Activated CD8-positive, alpha-beta memory T cell treated with anti-CD3 and anti-CD28 coated beads, Interleukin-2, amount 10 ng/mL, durations not matched to agents 7 days and 5 days (primary cell): ENCODE data around the gene A2M. TPM values are rescaled to one million over a fixed set of nuclear protein-coding genes. Genes with fewer than 3 reads are reported as not detected.

Experiments
- ATAC-seq: fragments of 150-1000 bp; cut with Tn5 transposase; one replicate; pipeline ENCODE4 v1.10.0; 2021; ENCODE audit warnings: moderate library complexity
- CTCF ChIA-PET: fragments of 350-600 bp; sonication (Branson Sonifier 250); formaldehyde crosslinking; loops from one replicate; lab custom pipeline; 2021; ENCODE audit warnings: antibody characterized with exemption; lab: Charles Lee
- DNase-seq: peaks from one replicate; pipeline ENCODE4 v3.0.0-alpha.2; 2020
- H3K27ac Mint-ChIP-seq: one replicate; pipeline ENCODE4 v1.8.0; 2021; ENCODE audit warnings: mild to moderate bottlenecking, mixed read lengths
- H3K27me3 Mint-ChIP-seq: one replicate; pipeline ENCODE4 v1.8.0; 2021; ENCODE audit warnings: mixed read lengths
- H3K36me3 Mint-ChIP-seq: one replicate; pipeline ENCODE4 v1.8.0; 2021; ENCODE audit warnings: mild to moderate bottlenecking, mixed read lengths
- H3K4me1 Mint-ChIP-seq: one replicate; pipeline ENCODE4 v1.8.0; 2021; ENCODE audit warnings: mixed read lengths
- H3K4me3 Mint-ChIP-seq: one replicate; pipeline ENCODE4 v1.8.0; 2021; ENCODE audit warnings: mild to moderate bottlenecking, moderate library complexity, mixed read lengths
- H3K9me3 Mint-ChIP-seq: one replicate; pipeline ENCODE4 v1.8.0; 2022; ENCODE audit warnings: low read depth, mixed read lengths
- total RNA-seq, 2 experiments: library from RNA; stranded (reverse); gene quantifications; one replicate each; pipeline ENCODE4 v1.2.3, GENCODE V29; 2021

The A2M gene
- total RNA-seq, 2 experiments from 2014 or later = 0.12 TPM; not detected in 1

DNA sequence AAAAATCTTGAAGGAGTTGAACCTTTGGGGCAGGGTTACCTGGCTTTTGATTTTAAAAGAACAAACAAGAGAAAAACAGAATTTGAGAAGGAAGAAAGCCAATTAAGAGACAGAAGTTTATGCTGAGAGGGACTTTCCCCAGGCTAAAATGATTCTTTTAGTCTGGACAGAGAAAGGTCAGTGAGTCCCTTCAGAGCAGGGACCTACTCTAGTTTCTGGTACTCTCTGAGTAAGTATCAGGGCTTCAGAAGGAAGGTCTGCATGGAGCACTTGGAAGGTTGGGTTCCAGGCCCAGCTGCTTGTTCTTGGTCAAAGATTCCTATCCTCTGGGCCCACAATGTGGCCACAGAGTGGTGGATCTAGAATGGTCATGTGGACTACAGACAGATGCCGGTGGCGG, 66.8 kb downstream of the A2M start:
- peaks cover 4% of the 10 kb centered on the region for H3K27me3 Mint-ChIP-seq
- no peaks in the 10 kb centered on the region for H3K36me3 Mint-ChIP-seq
- DNase-seq = no peak
- H3K4me3 Mint-ChIP-seq = no peak overlapping the region
- H3K4me1 Mint-ChIP-seq = peaks cover 7% of the 10 kb centered on the region
- no peak for ATAC-seq
- CTCF ChIA-PET = interaction anchor here (0.8 to 6.8 kb wide), 28 partner anchors 10 to 655 kb away, joined by 3 to 101 read pairs (median 5); partner anchors contain the start of genes M6PR and PHC1
- no peaks in the 10 kb centered on the region for H3K9me3 Mint-ChIP-seq
- H3K27ac Mint-ChIP-seq = no peak overlapping the region

DNA sequence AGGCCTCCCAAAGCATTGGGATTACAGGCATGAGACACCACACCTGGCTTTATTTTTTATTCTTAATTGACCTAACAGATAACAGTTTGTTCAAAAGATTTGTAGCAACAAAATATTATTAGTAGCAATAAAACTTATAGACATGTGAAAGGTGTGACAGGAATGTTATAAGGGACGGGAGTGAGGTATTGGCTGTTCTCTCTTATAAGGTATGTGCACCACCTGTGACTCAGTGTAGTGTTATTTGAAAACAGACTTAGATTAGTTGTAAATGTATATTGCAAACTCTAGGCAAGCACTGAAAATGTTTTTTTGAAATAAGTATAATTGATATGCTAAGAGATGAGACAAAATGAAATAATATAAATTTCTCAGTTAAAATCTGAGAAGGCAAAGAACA, 68.6 kb downstream of the A2M start:
- DNase-seq = no peak
- no peak overlapping the region for H3K27ac Mint-ChIP-seq
- no peak overlapping the region for H3K4me3 Mint-ChIP-seq
- peaks cover 7% of the 10 kb centered on the region for H3K4me1 Mint-ChIP-seq
- H3K9me3 Mint-ChIP-seq = no peaks in the 10 kb centered on the region
- CTCF ChIA-PET = interaction anchor here (0.6 to 6.8 kb wide), 4 partner anchors 8 to 382 kb away, joined by 3 to 101 read pairs (median 3); partner anchors contain the start of gene M6PR
- H3K36me3 Mint-ChIP-seq = no peaks in the 10 kb centered on the region
- H3K27me3 Mint-ChIP-seq = peaks cover 8% of the 10 kb centered on the region
- no peak for ATAC-seq

DNA sequence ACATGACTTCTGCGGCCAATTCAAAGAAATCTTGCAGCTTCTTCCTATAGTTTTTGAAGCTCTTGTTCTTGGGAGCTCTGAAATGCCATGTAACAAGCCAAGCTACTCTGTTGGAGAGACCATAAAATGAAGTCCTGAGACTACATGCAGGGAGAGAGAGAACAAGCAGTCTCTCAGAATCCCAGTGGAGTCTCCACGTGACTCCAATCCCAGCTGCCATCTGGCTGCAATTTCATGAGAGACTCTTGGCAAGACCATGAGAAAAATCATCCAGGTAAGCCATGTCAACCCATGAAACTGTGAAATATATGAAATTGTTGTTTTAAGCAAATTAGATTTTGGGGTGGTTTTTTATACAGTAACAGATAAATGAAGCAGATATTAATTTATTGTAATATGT, 72.0 kb downstream of the A2M start:
- DNase-seq = no peak
- H3K36me3 Mint-ChIP-seq = no peaks in the 10 kb centered on the region
- no peak for ATAC-seq
- CTCF ChIA-PET = interaction anchor here (1.2 kb wide), 1 partner anchor 94 kb away, joined by 3 read pairs; the partner anchor contains the start of gene M6PR
- H3K4me1 Mint-ChIP-seq = peaks cover 9% of the 10 kb centered on the region
- H3K4me3 Mint-ChIP-seq = no peak overlapping the region
- no peaks in the 10 kb centered on the region for H3K9me3 Mint-ChIP-seq
- peaks cover 10% of the 10 kb centered on the region for H3K27me3 Mint-ChIP-seq
- no peak overlapping the region for H3K27ac Mint-ChIP-seq

DNA sequence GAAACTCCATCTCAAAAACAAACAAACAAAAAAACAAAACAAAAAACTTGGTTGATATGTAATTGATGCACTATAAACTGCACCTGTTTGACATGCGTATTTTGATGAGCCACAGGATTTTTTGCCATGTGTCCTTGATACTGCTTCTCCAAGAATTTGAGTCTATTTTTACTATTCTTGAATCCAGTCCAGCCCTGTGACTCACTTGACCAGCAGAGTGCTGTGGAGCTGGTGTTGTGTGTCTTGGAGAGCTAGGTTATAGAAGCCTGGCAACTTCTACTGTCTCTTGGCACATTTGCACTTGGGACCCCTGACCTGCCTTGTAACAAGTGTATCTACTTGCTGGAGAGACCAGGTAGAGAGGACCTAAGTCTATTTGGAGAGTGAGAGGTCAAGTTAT, 74.4 kb downstream of the A2M start:
- peaks cover 11% of the 10 kb centered on the region for H3K4me1 Mint-ChIP-seq
- H3K27ac Mint-ChIP-seq = no peak overlapping the region
- peaks cover 13% of the 10 kb centered on the region for H3K27me3 Mint-ChIP-seq
- H3K4me3 Mint-ChIP-seq = no peak overlapping the region
- no peaks in the 10 kb centered on the region for H3K36me3 Mint-ChIP-seq
- CTCF ChIA-PET = interaction anchor here (0.8 to 2.5 kb wide), 6 partner anchors 8 to 497 kb away, joined by 3 to 9 read pairs (median 4); partner anchors contain the start of gene M6PR
- H3K9me3 Mint-ChIP-seq = no peaks in the 10 kb centered on the region
- DNase-seq (no peak), ATAC-seq (no peak)

DNA sequence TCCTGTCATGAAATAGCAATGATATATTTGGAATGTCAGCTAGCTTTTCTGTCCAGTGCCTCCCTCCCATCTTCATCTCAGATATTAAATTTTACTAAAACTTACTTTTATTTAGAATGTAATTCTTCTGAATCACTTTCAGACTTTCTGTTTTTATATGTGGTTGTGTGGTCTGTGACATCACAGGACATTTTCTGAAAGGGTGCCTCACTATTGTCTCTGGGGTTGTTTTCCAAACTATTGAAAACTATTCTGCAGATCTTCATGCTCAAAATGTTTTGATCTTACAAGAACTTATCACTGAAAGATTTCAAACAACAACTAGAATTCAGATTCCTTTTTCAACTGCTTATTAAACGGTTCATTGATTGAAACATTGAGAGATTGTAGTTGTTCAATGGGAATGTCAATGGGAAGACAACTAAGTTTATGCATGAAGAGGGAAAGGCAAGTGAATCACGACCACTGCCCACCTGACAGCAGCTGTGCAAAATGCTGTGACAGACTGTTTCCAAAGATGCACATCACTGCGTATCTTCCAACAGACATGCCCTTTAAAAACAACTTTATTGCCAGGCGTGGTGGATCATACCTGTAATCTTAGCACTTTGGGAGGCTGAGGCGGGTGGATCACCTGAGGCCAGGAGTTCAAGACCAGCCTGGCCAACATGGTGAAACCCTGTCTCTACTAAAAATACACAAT, 75.1 kb downstream of the A2M start:
- Mint-ChIP-seq H3K27ac (no peak overlapping the region), H3K36me3 (no peaks in the 10 kb centered on the region), H3K4me1 (peaks cover 8% of the 10 kb centered on the region), H3K9me3 (no peaks in the 10 kb centered on the region), H3K27me3 (peaks cover 13% of the 10 kb centered on the region), H3K4me3 (no peak overlapping the region)
- DNase-seq (no peak), ATAC-seq (no peak)
- CTCF ChIA-PET = interaction anchor here (1.8 to 2.5 kb wide), 2 partner anchors 9 to 91 kb away, joined by 5 to 9 read pairs; partner anchors contain the start of gene M6PR

DNA sequence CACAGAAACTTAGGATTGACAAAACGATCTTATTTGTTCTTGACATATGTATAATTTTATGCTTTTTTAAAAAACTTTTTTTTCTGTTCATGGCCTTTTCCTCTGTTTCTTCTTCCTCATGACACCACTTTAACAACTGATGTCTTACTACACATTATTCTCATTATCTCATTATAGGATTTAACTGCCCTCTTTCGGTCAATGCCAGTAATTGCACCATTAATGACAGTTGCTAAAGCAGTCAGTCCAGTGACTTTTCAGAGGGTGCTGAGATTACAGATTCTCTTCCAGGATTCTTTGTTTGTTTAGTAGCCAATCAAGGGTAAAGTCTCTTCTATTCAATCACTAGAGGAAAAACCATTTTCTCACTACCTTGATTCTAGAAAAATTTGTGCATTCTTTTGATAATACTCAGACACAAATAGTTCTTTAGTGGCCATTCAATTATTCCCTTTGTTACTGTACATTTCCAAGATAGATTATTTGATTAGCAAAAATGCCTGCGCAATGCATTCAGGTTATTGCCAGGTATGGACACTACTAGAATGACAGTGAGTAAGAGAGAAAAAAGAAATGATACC, 76.2 kb downstream of the A2M start:
- peaks cover 3% of the 10 kb centered on the region for H3K36me3 Mint-ChIP-seq
- peaks cover 11% of the 10 kb centered on the region for H3K27me3 Mint-ChIP-seq
- H3K4me3 Mint-ChIP-seq = no peak overlapping the region
- no peak overlapping the region for H3K27ac Mint-ChIP-seq
- DNase-seq = no peak
- no peaks in the 10 kb centered on the region for H3K9me3 Mint-ChIP-seq
- CTCF ChIA-PET = interaction anchor here (0.7 to 5.3 kb wide), 8 partner anchors 8 to 149 kb away, joined by 3 to 71 read pairs (median 4); partner anchors contain the start of gene M6PR
- peaks cover 8% of the 10 kb centered on the region for H3K4me1 Mint-ChIP-seq
- ATAC-seq = peak; percentile 61

DNA sequence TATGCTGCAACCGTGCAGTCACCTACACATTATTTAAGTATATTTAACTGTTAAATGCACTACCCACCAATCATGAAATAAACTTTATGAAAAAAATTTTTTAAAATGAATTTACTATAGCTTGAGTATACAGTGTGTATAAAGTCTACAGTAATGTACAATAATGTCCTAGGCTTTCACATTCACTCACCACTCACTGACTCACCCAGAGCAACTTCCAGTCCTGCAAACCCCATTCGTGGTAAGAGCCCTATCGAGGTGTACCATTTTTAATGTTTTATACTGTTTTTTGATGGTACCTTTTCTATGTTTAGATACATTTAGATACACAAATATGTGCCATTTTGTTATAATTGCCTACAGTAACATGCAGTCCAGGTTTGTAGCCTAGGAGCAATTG, 78.3 kb downstream of the A2M start:
- H3K4me1 Mint-ChIP-seq = peaks cover 8% of the 10 kb centered on the region
- H3K9me3 Mint-ChIP-seq = no peaks in the 10 kb centered on the region
- no peak overlapping the region for H3K4me3 Mint-ChIP-seq
- peaks cover 3% of the 10 kb centered on the region for H3K36me3 Mint-ChIP-seq
- CTCF ChIA-PET = interaction anchor here (0.8 to 5.3 kb wide), 4 partner anchors 12 to 1951 kb away, joined by 3 to 71 read pairs (median 5); partner anchors contain the start of gene M6PR
- H3K27ac Mint-ChIP-seq = no peak overlapping the region
- ATAC-seq (no peak), DNase-seq (no peak)
- peaks cover 7% of the 10 kb centered on the region for H3K27me3 Mint-ChIP-seq

DNA sequence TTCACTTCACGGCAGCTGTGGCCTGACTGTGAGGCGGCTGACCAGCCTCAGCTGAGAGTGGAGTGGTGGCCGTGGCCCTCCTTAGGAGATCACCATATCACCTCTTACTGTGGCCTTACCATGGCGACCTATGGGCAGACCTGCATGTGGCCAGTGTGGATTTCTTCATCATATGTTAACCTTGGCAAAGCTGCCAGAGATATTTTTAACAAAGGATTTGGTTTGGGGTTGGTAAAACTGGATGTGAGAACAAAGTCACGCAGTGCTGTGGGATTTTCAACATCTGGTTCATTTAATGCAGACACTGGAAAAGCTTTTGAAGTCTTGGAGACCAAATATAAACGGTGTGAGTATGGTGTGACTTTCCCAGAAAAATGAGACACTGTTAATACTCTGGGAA, 79.5 kb downstream of the A2M start:
- H3K27ac Mint-ChIP-seq = no peak overlapping the region
- CTCF ChIA-PET = interaction anchor here (0.9 to 5.3 kb wide), 4 partner anchors 14 to 320 kb away, joined by 3 to 71 read pairs (median 5); partner anchors contain the start of gene M6PR
- no peak for ATAC-seq
- H3K4me3 Mint-ChIP-seq = no peak overlapping the region
- no peaks in the 10 kb centered on the region for H3K9me3 Mint-ChIP-seq
- H3K36me3 Mint-ChIP-seq = peaks cover 3% of the 10 kb centered on the region
- H3K27me3 Mint-ChIP-seq = peaks cover 7% of the 10 kb centered on the region
- peaks cover 8% of the 10 kb centered on the region for H3K4me1 Mint-ChIP-seq
- no peak for DNase-seq

DNA sequence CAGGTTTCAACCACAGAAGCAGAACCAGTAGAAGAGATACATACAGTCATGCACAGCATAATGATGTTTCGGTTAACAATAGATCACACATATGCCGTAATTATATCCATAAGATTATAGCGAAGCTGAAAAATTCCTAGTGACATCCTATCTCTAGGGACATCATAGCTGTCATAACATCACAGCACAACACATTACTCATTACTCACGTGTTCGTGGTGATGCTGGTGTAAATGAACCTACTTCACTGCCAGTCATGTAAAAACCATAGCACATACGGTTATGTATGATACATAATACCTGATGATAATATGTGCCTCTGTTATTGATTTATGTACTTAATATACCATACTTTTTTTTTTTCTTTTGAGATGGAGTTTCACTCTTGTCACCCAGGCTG, 81.6 kb downstream of the A2M start:
- CTCF ChIA-PET = interaction anchor here (1.1 to 5.2 kb wide), 3 partner anchors 15 to 144 kb away, joined by 4 to 23 read pairs (median 7); partner anchors contain the start of gene M6PR
- no peak for ATAC-seq
- Mint-ChIP-seq H3K36me3 (peaks cover 4% of the 10 kb centered on the region), H3K4me3 (no peak overlapping the region), H3K4me1 (peaks cover 6% of the 10 kb centered on the region), H3K27ac (no peak overlapping the region), H3K27me3 (peaks cover 2% of the 10 kb centered on the region), H3K9me3 (no peaks in the 10 kb centered on the region)
- DNase-seq = no peak

DNA sequence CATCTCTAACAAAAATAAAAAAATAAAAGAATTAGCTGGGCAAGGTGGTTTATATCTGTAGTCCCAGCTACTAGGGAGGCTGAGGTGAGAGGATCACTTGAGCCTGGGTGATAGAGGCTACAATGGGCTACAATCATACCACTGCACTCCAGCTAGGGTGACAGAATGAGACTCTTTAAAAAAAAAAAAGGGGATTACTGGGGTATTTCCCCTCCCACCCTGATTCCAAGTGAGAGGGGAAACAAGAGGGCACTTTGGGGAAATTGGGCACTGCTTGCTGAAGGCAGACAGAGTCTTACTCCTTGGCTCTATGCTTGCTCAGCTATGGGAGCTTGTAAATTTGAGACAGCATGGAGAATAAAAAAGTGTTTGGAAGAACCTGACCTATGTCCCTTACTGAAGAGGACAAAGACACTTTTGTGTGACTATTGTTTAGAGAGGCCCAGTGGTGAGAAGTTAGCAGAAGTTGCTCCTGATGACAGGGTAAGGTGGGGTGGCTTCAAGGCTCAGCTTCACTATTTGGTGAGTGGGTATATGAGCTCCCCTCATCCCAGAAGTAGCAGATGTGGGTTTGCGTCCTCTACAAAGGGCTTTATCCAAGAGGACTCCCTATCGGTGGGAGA, 82.3 kb downstream of the A2M start:
- CTCF ChIA-PET = interaction anchor here (1.1 to 5.2 kb wide), 4 partner anchors 9 to 143 kb away, joined by 3 to 23 read pairs (median 6); partner anchors contain the start of gene M6PR
- H3K4me1 Mint-ChIP-seq = peaks cover 11% of the 10 kb centered on the region
- H3K4me3 Mint-ChIP-seq = no peak overlapping the region
- peaks cover 7% of the 10 kb centered on the region for H3K36me3 Mint-ChIP-seq
- H3K9me3 Mint-ChIP-seq = no peaks in the 10 kb centered on the region
- DNase-seq (no peak), ATAC-seq (no peak)
- H3K27ac Mint-ChIP-seq = no peak overlapping the region
- peaks cover 1% of the 10 kb centered on the region for H3K27me3 Mint-ChIP-seq

DNA sequence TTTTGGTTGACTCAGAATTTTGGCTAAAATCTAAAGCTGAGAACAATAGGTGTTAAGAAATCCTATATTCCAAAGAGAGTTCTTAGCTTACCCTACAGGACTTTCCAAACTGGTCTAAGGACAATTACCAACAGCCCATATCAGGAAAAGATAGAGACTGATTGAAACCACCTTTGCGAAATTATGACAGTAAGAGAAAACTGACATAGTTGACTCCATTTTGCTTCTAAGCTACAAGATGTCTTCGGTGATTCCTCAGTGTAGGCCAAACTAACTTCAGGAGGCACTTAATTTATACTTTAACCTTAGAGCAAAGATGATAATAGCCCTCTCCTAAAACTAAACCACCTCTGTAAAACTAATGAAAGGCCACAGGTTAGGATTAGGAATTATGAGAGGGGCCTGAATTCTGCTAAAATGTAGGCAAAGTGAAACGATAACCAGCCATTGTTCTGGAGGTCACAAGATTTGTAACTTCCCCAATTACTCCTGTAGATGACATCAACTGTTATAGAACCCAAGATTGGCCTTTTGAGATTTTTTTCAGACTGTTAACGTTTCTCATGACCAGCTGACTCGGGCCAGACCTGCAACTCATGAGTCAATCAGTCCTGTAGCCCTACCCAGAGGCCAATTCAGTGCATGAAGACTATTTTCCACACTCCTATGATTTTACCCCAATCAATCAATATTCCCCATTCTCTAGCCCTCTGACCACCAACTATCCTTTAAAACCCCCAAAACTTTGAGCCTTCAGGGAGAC, 83.3 kb downstream of the A2M start:
- peaks cover 5% of the 10 kb centered on the region for H3K27me3 Mint-ChIP-seq
- H3K36me3 Mint-ChIP-seq = peaks cover 11% of the 10 kb centered on the region
- H3K27ac Mint-ChIP-seq = no peak overlapping the region
- ATAC-seq (no peak), DNase-seq (no peak)
- H3K9me3 Mint-ChIP-seq = no peaks in the 10 kb centered on the region
- no peak overlapping the region for H3K4me3 Mint-ChIP-seq
- CTCF ChIA-PET = interaction anchor here (1.1 to 5.2 kb wide), 3 partner anchors 10 to 82 kb away, joined by 3 to 23 read pairs (median 3); partner anchors contain the start of gene M6PR
- H3K4me1 Mint-ChIP-seq = peaks cover 15% of the 10 kb centered on the region

DNA sequence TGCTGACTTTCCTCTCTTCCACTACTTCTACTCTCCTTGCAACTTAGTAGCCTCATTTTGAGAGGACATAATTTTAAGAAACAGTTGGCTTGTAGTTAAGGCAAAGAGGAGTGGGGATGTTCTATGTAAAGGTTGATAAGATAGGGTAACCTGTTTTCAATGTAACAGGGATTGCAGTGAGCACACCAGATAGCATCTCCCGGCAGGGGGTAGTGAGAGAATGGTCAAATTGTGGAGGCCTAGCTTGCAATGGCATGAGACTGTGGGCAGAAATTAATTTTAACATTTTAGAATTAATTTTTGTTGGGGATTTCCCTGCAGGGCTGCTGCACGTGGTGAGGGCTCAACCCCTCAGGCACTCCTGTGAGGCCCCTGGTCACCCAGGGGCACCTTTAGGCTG, 84.9 kb downstream of the A2M start:
- DNase-seq = no peak
- CTCF ChIA-PET = interaction anchor here (1.8 to 5.2 kb wide), 2 partner anchors 19 to 80 kb away, joined by 5 to 23 read pairs; partner anchors contain the start of gene M6PR
- peaks cover 17% of the 10 kb centered on the region for H3K4me1 Mint-ChIP-seq

More for the DNA sequence above, 84.9 kb downstream of the A2M start:
- ATAC-seq = no peak
- H3K27ac Mint-ChIP-seq = no peak overlapping the region
- peaks cover 7% of the 10 kb centered on the region for H3K27me3 Mint-ChIP-seq
- no peaks in the 10 kb centered on the region for H3K9me3 Mint-ChIP-seq
- peaks cover 11% of the 10 kb centered on the region for H3K36me3 Mint-ChIP-seq
- H3K4me3 Mint-ChIP-seq = no peak overlapping the region
